IMR-90 (cell line): ENCODE data around the gene LRPPRC. TPM values are rescaled to one million over a fixed set of nuclear protein-coding genes. Genes with fewer than 3 reads are reported as not detected.
"Not testable (repeated sequence)": the region's sequence is repeated elsewhere in the genome, so short reads cannot be mapped to it uniquely, and the experiment has no call there.

Experiments used
- ATAC-seq: fragments of 200-7000 bp; cut with Tn5 transposase; 2 replicates; pipeline ENCODE4 v1.9.1; 2020; ENCODE audit warnings: low read depth, mild to moderate bottlenecking, moderate library complexity
- BruUV-seq: library from RNA; stranded (reverse); fragments of 400-500 nt; replicated peaks from 2 replicates; lab custom pipeline; 2021; lab: Mats Ljungman, UMichigan
- CTCF ChIA-PET: fragments of 300-600 bp; formaldehyde crosslinking; extraction: SDS; loops from one replicate; lab custom pipeline; 2021; ENCODE audit warnings: antibody characterized with exemption; lab: Yijun Ruan, JAX
- POLR2A ChIA-PET: fragments of 300-600 bp; sonication (Branson Sonifier 250); formaldehyde crosslinking; loops from one replicate; lab custom pipeline; 2022; ENCODE audit warnings: antibody characterized with exemption; ENCODE audit not compliant: unreplicated experiment; lab: Charles Lee
- DNase-seq: peaks from one replicate; pipeline ENCODE4 v3.0.0; 2013
- H2AFZ ChIP-seq: replicated peaks from 2 replicates; pipeline ENCODE3; 2013; ENCODE audit warnings: low read length, mild to moderate bottlenecking; ENCODE audit not compliant: poor library complexity
- H2AK5ac ChIP-seq: 2 replicates; pipeline ENCODE4 v1.6.1; 2013; ENCODE audit warnings: low read depth, low read length, inconsistent platforms
- H2AK9ac ChIP-seq: replicated peaks from 2 replicates; pipeline ENCODE3; 2013; ENCODE audit warnings: mild to moderate bottlenecking, low read depth, low read length, moderate library complexity; ENCODE audit not compliant: poor library complexity
- H2BK120ac ChIP-seq: 2 replicates; pipeline ENCODE4 v1.6.1; 2013; ENCODE audit warnings: low read depth, low read length, inconsistent platforms
- H2BK15ac ChIP-seq: 3 replicates; pipeline ENCODE4 v1.6.1; 2013; ENCODE audit warnings: low read depth, low read length, inconsistent platforms
- H2BK20ac ChIP-seq: 2 replicates; pipeline ENCODE4 v1.6.1; 2013; ENCODE audit warnings: low read depth, mild to moderate bottlenecking, inconsistent platforms, low read length, moderate library complexity
- H2BK5ac ChIP-seq: 2 replicates; pipeline ENCODE4 v1.6.1; 2013; ENCODE audit warnings: mild to moderate bottlenecking, low read depth, low read length, inconsistent platforms; ENCODE audit not compliant: poor library complexity, severe bottlenecking
- H3K14ac ChIP-seq: replicated peaks from 2 replicates; pipeline ENCODE4 v1.6.1; 2013; ENCODE audit warnings: low read depth, low read length, inconsistent platforms
- H3K18ac ChIP-seq: 2 replicates; pipeline ENCODE4 v1.6.1; 2013; ENCODE audit warnings: low read depth, low read length, control low read depth
- H3K23ac ChIP-seq: 2 replicates; pipeline ENCODE4 v1.6.1; 2013; ENCODE audit warnings: low read depth, low read length, inconsistent platforms
- H3K27ac ChIP-seq: 2 replicates; pipeline ENCODE4 v1.5.1; 2013; ENCODE audit warnings: mild to moderate bottlenecking, control low read depth, low read length; ENCODE audit not compliant: insufficient read depth
- H3K27me3 ChIP-seq: 2 replicates; pipeline ENCODE4 v1.6.1; 2013; ENCODE audit warnings: low read length; ENCODE audit not compliant: control insufficient read depth, insufficient read depth
- H3K36me3 ChIP-seq: 2 replicates; pipeline ENCODE4 v1.6.1; 2013; ENCODE audit warnings: low read length, mixed read lengths; ENCODE audit not compliant: control insufficient read depth, insufficient read depth
- H3K4ac ChIP-seq: 2 replicates; pipeline ENCODE4 v1.6.1; 2013; ENCODE audit warnings: low read depth, low read length, inconsistent platforms
- H3K4me1 ChIP-seq: 2 replicates; pipeline ENCODE4 v1.6.1; 2013; ENCODE audit warnings: low read length, mixed read lengths; ENCODE audit not compliant: control insufficient read depth, insufficient read depth
- H3K4me2 ChIP-seq: 2 replicates; pipeline ENCODE4 v1.6.1; 2013; ENCODE audit warnings: low read depth, mild to moderate bottlenecking, control low read depth, low read length, moderate library complexity
- H3K4me3 ChIP-seq: 2 replicates; pipeline ENCODE4 v1.5.1; 2013; ENCODE audit warnings: low read depth, mild to moderate bottlenecking, control low read depth, low read length, moderate library complexity; ENCODE audit not compliant: insufficient read depth
- H3K56ac ChIP-seq: 2 replicates; pipeline ENCODE4 v1.6.1; 2013; ENCODE audit warnings: low read length, inconsistent platforms; ENCODE audit not compliant: insufficient read depth; ENCODE audit errors: extremely low read depth
- H3K79me1 ChIP-seq, 2 experiments: 2 replicates each; pipeline ENCODE4 v1.6.1; 2013; ENCODE audit warnings: low read length in 2 of 2, inconsistent platforms in 1 of 2, low read depth in 1 of 2
- H3K9ac ChIP-seq: 2 replicates; pipeline ENCODE4 v1.6.1; 2013; ENCODE audit warnings: low read depth, low read length, control low read depth
- H3K9me1 ChIP-seq: 2 replicates; pipeline ENCODE4 v1.6.1; 2013; ENCODE audit warnings: low read length, inconsistent platforms; ENCODE audit not compliant: insufficient read depth
- H3K9me3 ChIP-seq: 2 replicates; pipeline ENCODE4 v1.6.1; 2013; ENCODE audit warnings: low read length; ENCODE audit not compliant: control insufficient read depth, insufficient read depth
- H4K20me1 ChIP-seq: 2 replicates; pipeline ENCODE4 v1.6.1; 2013; ENCODE audit warnings: low read length, inconsistent platforms; ENCODE audit not compliant: insufficient read depth
- H4K5ac ChIP-seq: 2 replicates; pipeline ENCODE4 v1.6.1; 2013; ENCODE audit warnings: mild to moderate bottlenecking, low read depth, low read length, control low read depth
- H4K8ac ChIP-seq, 2 experiments: 2 replicates each; pipeline ENCODE4 v1.6.1; 2013; ENCODE audit warnings: low read depth in 2 of 2, low read length in 2 of 2, control low read depth in 1 of 2, inconsistent platforms in 1 of 2
- H4K91ac ChIP-seq: 2 replicates; pipeline ENCODE4 v1.6.1; 2013; ENCODE audit warnings: low read depth, low read length, inconsistent platforms; ENCODE audit not compliant: insufficient read depth
- WGBS, 2 experiments: methylation state at CpG; one replicate each; pipeline versions ENCODE4 v1.1.5 to v1.1.7; 2013; ENCODE audit warnings: missing lambda C conversion rate in 2 of 2; ENCODE audit not compliant: insufficient read length in 1 of 2; ENCODE audit errors: extremely low coverage in 2 of 2; 5-methylcytosine and 5-hydroxymethylcytosine counted together
- dilution Hi-C: fragments of 300-500 bp; cut with HindIII; formaldehyde crosslinking; loops from one replicate; pipeline ENCODE4 v1.14.3; 2018; ENCODE audit warnings: low sequenced_read_pairs; ENCODE audit not compliant: unreplicated experiment
- in situ Hi-C: fragments of 300-500 bp; cut with MboI; formaldehyde crosslinking; loops from 3 replicates; pipeline ENCODE4 v1.14.3; 2019; ENCODE audit warnings: low sequenced_read_pairs, inconsistent platforms, mixed read lengths
- intact Hi-C: fragments of 100-400 bp; cut with micrococcal nuclease; formaldehyde crosslinking; loops from 2 replicates; pipeline ENCODE4 v1.10.0; 2022
- polyA plus RNA-seq, 3 experiments: library from polyadenylated mRNA; depleted of rRNA; stranded (reverse); fragments of >200 nt; gene quantifications; 2 replicates each; pipeline ENCODE4 v1.2.3, GENCODE V29; 2012; ENCODE audit warnings: low replicate concordance in 1 of 3
- total RNA-seq: library from RNA; depleted of rRNA; stranded (reverse); fragments of >200 nt; gene quantifications from 2 replicates; pipeline ENCODE4 v1.2.3, GENCODE V29; 2012

The LRPPRC gene
- total and polyA plus RNA-seq, 2 of the 4 experiments (the other 2 are of a cell fraction), result 30.4 to 36.0 TPM

DNA sequence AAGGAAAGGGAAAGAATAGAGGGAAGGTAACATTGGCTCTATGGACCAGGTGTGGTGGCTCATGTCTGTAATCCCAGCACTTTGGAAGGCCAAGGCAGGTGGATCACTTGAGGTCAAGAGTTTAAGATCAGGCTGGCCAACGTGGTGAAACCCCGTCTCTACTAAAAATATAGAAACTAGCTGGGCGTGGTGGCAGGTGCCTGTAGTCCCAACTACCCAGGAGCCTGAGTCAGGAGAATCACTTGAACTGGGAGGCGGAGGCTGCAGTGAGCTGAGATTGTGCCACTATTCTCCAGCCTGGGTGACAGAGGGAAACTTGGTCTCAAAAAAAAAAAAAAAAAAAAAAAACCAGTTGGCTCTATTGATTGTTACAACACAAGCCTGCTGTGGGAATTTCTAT is 31.3 kb upstream of the LRPPRC start:
- H3K14ac ChIP-seq, H2BK20ac ChIP-seq, H4K8ac ChIP-seq, CTCF ChIA-PET, H3K56ac ChIP-seq, H4K20me1 ChIP-seq, H3K27me3 ChIP-seq, H3K4ac ChIP-seq, H3K9me1 ChIP-seq, H3K36me3 ChIP-seq, H2AFZ ChIP-seq, DNase-seq, ATAC-seq, H4K5ac ChIP-seq, H2BK15ac ChIP-seq, H2BK120ac ChIP-seq, H3K27ac ChIP-seq, intact Hi-C loops, H2BK5ac ChIP-seq, H3K4me3 ChIP-seq, H2AK5ac ChIP-seq, H3K4me1 ChIP-seq, H4K91ac ChIP-seq, BruUV-seq, POLR2A ChIA-PET, in situ Hi-C loops, H3K9ac ChIP-seq, H3K23ac ChIP-seq, H3K9me3 ChIP-seq, H2AK9ac ChIP-seq, H3K79me1 ChIP-seq, H3K4me2 ChIP-seq, H3K18ac ChIP-seq, dilution Hi-C loops: not testable (repeated sequence)
- no CpG with 5 or more reads among the region's 4 CpGs for WGBS, 2 experiments
